Measurements from ENCODE around the gene C17orf58.

C17orf58 gene

GRCh38 chr17:67946513-67946912 is 49.8 kb downstream of the C17orf58 start:
- no peak overlapping the region for H3K4me3 ChIP-seq (ENCODE audit: low read depth in 1 of 2, low read length in 2 of 2)
- no peaks in the 10 kb centered on the region for H3K9me3 ChIP-seq (ENCODE audit: control insufficient read depth in 1 of 2, low read length in 2 of 2)
- peaks cover 57 to 87% of the 10 kb centered on the region in 2 donors for H3K36me3 ChIP-seq (ENCODE audit: control insufficient read depth in 1 of 2, insufficient read depth in 2 of 2, low read length in 2 of 2)
- H3K27me3 ChIP-seq (ENCODE audit: low read depth, low read length): no peaks in the 10 kb centered on the region
- H3K27ac ChIP-seq (ENCODE audit: low read length): no peak overlapping the region
- H3K4me1 ChIP-seq (ENCODE audit: control insufficient read depth in 1 of 2, insufficient read depth in 2 of 2, low read length in 2 of 2): no peaks in the 10 kb centered on the region

GRCh38 chr17:67944035-67944434 is 52.2 kb downstream of the C17orf58 start:
- Histone ChIP-seq H3K36me3 (ENCODE audit: control insufficient read depth in 1 of 2, insufficient read depth in 2 of 2, low read length in 2 of 2) (peaks cover 71 to 90% of the 10 kb centered on the region in 2 donors), H3K4me1 (ENCODE audit: control insufficient read depth in 1 of 2, insufficient read depth in 2 of 2, low read length in 2 of 2) (no peaks in the 10 kb centered on the region), H3K4me3 (ENCODE audit: low read depth in 1 of 2, low read length in 2 of 2) (no peak overlapping the region), H3K27me3 (ENCODE audit: low read depth, low read length) (no peaks in the 10 kb centered on the region), H3K27ac (ENCODE audit: low read length) (no peak overlapping the region), H3K9me3 (ENCODE audit: control insufficient read depth in 1 of 2, low read length in 2 of 2) (no peaks in the 10 kb centered on the region)

GRCh38 chr17:67942810-67943209 is 53.5 kb downstream of the C17orf58 start:
- no peak overlapping the region for H3K27ac ChIP-seq (ENCODE audit: low read length)
- no peaks in the 10 kb centered on the region for H3K27me3 ChIP-seq (ENCODE audit: low read depth, low read length)
- no peaks in the 10 kb centered on the region for H3K9me3 ChIP-seq (ENCODE audit: control insufficient read depth in 1 of 2, low read length in 2 of 2)
- no peak overlapping the region for H3K4me3 ChIP-seq (ENCODE audit: low read depth in 1 of 2, low read length in 2 of 2)
- peaks cover 65 to 87% of the 10 kb centered on the region in 2 donors for H3K36me3 ChIP-seq (ENCODE audit: control insufficient read depth in 1 of 2, insufficient read depth in 2 of 2, low read length in 2 of 2)
- H3K4me1 ChIP-seq (ENCODE audit: control insufficient read depth in 1 of 2, insufficient read depth in 2 of 2, low read length in 2 of 2): no peaks in the 10 kb centered on the region
